ENCODE measurements around the gene ATL2.
"Not testable (repeated sequence)": the region's sequence is repeated elsewhere in the genome, so short reads cannot be mapped to it uniquely, and the experiment has no call there.

ATL2 gene

GRCh38 chr2:38262069-38262871 lies 114.8 kb downstream of the ATL2 start:
- DNase-seq: no peak
- in situ Hi-C loops (cut with MboI; ENCODE audit: low pct_unique_long_range_greater_than_20kb, low sequenced_read_pairs): loop anchor here (25.0 kb wide), 1 partner anchor 275 kb away; no protein-coding TSS in a partner anchor

GRCh38 chr2:38261569-38262068 lies 115.5 kb downstream of the ATL2 start:
- DNase-seq: no peak
- in situ Hi-C loops (cut with MboI; ENCODE audit: low pct_unique_long_range_greater_than_20kb, low sequenced_read_pairs): loop anchor here (25.0 kb wide), 1 partner anchor 274 kb away; no protein-coding TSS in a partner anchor

DNA sequence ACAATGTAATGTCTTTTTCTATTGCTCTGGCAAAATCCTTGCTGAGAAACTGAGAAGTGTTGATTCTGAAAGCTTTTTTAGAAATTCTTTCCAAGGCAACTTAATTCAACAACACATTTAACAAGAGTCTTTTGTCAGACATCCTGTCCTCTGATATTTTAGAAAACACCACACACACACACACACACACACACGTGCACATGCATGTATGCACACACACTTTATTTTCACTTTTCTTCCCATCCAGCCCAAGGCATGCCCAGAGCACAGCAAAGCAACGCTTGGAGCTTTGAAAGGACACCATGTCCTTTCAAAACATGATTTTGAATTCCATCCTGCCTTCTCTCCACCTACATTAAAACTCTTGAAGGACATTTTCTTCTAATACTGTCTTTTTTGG lies 116.1 kb downstream of the ATL2 start:
- DNase-seq: no peak
- in situ Hi-C loops (cut with MboI; ENCODE audit: low pct_unique_long_range_greater_than_20kb, low sequenced_read_pairs): loop anchor here (25.0 kb wide), 1 partner anchor 274 kb away; no protein-coding TSS in a partner anchor

GRCh38 chr2:38260469-38260868 lies 116.6 kb downstream of the ATL2 start:
- no peak for DNase-seq
- in situ Hi-C loops (cut with MboI; ENCODE audit: low pct_unique_long_range_greater_than_20kb, low sequenced_read_pairs): loop anchor here (25.0 kb wide), 1 partner anchor 273 kb away; no protein-coding TSS in a partner anchor

DNA sequence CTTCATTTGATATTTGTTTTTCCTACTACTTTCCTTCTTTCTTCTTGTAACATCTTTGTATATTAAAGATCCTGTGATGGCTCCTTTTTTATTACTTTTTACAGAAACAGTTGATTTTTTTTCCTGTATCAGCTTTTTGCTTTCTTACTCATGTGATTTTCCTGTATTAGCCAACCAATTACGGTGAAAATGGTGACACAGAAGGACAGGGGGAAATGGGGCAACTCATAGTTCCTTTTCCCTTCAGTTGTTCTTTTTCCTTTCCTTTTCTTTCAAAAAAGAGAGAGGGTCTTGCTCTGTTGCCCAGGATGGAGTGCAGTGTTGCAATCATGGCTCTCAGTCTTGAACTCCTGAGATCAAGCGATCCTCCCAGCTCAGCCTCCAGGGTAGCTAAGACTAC lies 117.8 kb downstream of the ATL2 start:
- in situ Hi-C loops (cut with MboI; ENCODE audit: low pct_unique_long_range_greater_than_20kb, low sequenced_read_pairs): loop anchor here (25.0 kb wide), 1 partner anchor 272 kb away; no protein-coding TSS in a partner anchor
- no peak for DNase-seq

- in situ Hi-C loops (cut with MboI; ENCODE audit: low pct_unique_long_range_greater_than_20kb, low sequenced_read_pairs): loop anchor here (25.0 kb wide), 1 partner anchor 270 kb away; no protein-coding TSS in a partner anchor
- DNase-seq: not testable (repeated sequence)
These were observed 119.4 kb downstream of the ATL2 start for GRCh38 chr2:38257680-38258079.

DNA sequence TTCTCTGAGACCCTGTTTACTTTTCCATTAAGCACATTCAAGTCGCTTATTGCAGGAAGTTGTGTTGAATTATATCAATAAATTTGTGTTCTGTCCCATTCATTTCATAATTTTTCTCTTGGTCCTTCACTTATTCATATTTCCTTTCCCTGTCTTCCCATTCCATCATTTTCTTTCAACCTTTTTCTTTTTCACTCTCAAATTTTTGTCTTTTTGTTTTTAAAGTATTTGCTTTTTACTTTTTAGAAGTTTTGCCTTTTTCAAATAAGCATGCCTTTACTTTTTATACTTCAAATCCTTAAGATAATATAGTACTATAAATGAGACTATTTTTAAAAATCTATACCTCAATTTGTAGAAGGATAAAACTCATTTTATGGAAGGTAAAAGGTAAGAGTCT lies 120.5 kb downstream of the ATL2 start:
- in situ Hi-C loops (cut with MboI; ENCODE audit: low pct_unique_long_range_greater_than_20kb, low sequenced_read_pairs): loop anchor here (25.0 kb wide), 1 partner anchor 269 kb away; no protein-coding TSS in a partner anchor
- DNase-seq: no peak

DNA sequence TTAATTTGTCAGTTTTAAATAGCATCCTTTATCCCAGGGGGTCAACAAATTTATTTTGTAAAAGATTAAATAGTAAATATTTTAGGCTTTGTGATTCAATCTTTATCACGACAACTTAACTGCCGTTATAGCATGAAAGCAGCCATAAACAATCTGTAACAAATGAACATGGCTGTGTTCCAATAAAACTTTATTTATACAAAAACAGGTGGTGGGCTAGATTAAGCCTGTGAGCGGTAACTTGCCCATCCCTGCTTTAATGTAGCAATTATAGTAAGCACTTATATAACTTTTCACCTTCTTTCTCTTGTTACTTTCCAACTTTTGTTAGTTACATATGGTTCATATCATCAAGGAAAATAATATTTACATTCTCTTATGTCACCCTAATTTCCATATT lies 121.9 kb downstream of the ATL2 start:
- in situ Hi-C loops (cut with MboI; ENCODE audit: low pct_unique_long_range_greater_than_20kb, low sequenced_read_pairs): loop anchor here (25.0 kb wide), 1 partner anchor 268 kb away; no protein-coding TSS in a partner anchor
- DNase-seq: no peak

DNA sequence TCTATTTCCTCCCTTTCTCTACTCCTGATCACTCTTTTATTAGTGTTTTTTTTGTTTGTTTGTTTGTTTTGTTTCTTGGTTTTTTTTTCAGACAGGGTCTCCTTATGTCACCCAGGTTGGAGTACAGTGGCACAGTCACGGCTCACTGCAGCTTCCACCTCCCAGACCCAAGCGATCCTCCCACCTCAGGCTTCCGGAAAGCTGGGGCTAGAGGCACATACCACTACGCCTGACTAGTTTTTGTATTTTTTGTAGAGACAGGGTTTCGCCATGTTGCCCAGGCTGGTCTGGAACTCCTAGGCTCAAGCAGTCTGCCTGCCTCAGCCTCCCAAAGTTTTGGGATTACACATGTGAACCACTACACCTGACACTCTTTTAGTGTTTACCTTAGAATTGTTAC lies 122.3 kb downstream of the ATL2 start:
- no peak for DNase-seq
- in situ Hi-C loops (cut with MboI; ENCODE audit: low pct_unique_long_range_greater_than_20kb, low sequenced_read_pairs): loop anchor here (25.0 kb wide), 1 partner anchor 267 kb away; no protein-coding TSS in a partner anchor

DNA sequence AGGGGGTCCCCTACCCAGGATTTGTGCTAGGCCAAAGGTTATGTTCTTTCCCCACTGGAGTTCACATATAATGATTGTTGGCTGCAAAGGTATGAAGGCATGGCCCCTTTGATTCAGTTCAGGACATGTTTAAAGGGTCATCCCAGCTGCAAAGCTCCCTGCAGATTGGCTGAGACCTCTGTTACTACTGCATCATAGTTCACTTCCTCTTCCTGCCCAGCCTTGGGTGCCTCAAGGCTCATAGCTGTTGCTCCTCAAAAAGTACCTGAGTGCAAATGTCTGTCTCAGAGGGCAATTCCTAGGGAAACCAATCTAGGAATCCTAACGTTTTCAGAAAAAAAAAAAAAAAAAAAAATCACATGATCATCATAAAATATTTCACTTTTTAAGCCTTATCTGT lies 125.1 kb downstream of the ATL2 start:
- in situ Hi-C loops (cut with MboI; ENCODE audit: low pct_unique_long_range_greater_than_20kb, low sequenced_read_pairs): loop anchor here (25.0 kb wide), 1 partner anchor 265 kb away; no protein-coding TSS in a partner anchor
- no peak for DNase-seq

GRCh38 chr2:38248707-38249106 lies 128.4 kb downstream of the ATL2 start:
- no peak for DNase-seq
- in situ Hi-C loops (cut with MboI; ENCODE audit: low pct_unique_long_range_greater_than_20kb, low sequenced_read_pairs): no loop called here

DNA sequence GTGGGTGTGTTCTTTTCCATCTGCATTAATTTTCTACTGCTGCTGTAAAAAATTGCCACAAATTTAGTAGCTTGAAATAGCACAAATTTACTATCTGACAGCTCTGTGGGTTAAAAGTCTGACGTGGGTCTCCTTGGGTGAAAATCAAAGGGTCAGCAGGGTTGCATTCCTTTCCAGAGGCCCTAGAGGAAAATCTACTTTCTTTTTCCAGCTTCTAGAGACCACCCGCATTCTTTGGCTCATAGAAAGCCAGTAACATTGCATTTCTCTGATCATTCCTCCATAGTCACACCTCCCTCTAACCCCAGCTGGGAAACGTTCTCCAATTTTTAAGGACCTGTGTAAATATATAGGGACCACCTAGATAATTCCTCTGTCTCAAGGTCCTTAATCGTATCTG lies 128.8 kb downstream of the ATL2 start:
- in situ Hi-C loops (cut with MboI; ENCODE audit: low pct_unique_long_range_greater_than_20kb, low sequenced_read_pairs): no loop called here
- DNase-seq: no peak

DNA sequence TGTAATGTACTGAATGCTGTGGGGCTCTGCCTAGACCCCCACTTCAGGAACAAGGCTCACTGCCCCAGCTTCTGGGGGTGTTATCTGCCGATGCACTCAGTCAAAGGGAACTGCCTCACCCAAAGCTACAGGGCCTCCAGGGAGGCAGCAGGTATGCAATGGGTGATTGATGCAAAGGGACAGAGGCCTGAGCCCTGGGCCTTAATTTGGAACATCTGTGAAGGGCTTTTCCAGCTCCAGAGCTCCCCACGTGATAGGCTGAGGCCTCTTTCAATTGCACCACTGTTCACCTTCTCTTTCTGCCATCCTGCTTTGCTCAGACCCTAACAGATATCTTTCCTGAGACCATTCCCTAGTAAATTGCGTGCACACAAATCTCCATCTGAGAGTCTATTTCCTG lies 131.0 kb downstream of the ATL2 start:
- in situ Hi-C loops (cut with MboI; ENCODE audit: low pct_unique_long_range_greater_than_20kb, low sequenced_read_pairs): no loop called here
- DNase-seq: no peak

- DNase-seq: no peak
- in situ Hi-C loops (cut with MboI; ENCODE audit: low pct_unique_long_range_greater_than_20kb, low sequenced_read_pairs): no loop called here
These were observed 131.9 kb downstream of the ATL2 start for GRCh38 chr2:38245114-38245641.

DNA sequence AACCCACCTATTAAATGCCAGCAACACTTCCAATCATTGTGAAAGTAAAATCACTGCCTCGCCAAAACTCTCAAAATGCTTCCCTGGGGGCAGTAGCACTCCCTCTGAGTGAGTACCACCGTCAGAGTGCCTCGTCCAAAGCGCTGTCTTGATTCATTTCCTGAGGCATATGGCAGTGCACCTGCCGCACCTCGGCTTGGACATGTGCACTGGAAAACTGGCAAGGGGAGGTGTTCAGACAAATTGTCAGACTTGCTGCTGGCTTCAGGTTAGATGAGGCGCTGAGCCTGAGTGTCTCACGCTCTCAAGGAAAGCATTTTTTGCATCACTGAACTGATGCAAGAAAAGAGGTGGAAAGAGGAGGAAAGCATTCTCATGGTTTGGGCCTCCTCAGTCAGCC lies 132.8 kb downstream of the ATL2 start:
- no peak for DNase-seq
- in situ Hi-C loops (cut with MboI; ENCODE audit: low pct_unique_long_range_greater_than_20kb, low sequenced_read_pairs): no loop called here
